Measurements from ENCODE around the gene MOV10L1. TPM values are rescaled to one million over a fixed set of nuclear protein-coding genes. Genes with fewer than 3 reads are reported as not detected.

Gene MOV10L1
- polyA plus RNA-seq, 3 donors, result 0.31 to 0.92 (median 0.79) TPM

Other genes with a start within 250 kb of the MOV10L1 start
- 1 to 10 TPM; 2.4 to 4.3 (median 2.8) TPM for gene ZBED4, start 236.2 kb upstream of the MOV10L1 start, polyA plus RNA-seq
- 1 to 10 TPM; 5.3 to 9.6 (median 9.3) TPM for gene ALG12, start 171.6 kb upstream of the MOV10L1 start, polyA plus RNA-seq
- 10 to 100 TPM; 30.0 to 53.5 (median 41.7) TPM for gene CRELD2, start 171.4 kb upstream of the MOV10L1 start, polyA plus RNA-seq
- 100 to 1,000 TPM in 1 of 3 donors, 10 to 100 TPM in 2; 60.3 to 225 (median 87.5) TPM for gene PIM3, start 129.2 kb upstream of the MOV10L1 start, polyA plus RNA-seq
- gene IL17REL, start 77.2 kb upstream of the MOV10L1 start, polyA plus RNA-seq, result under 1 TPM in 2 of 3 donors, not detected in 1; 0.03 to 0.11 TPM
- gene TTLL8, start 31.7 kb upstream of the MOV10L1 start, polyA plus RNA-seq, result not detected
- under 1 TPM in 2 of 3 donors, not detected in 1; 0.08 to 0.16 TPM for gene MLC1, start 4.6 kb upstream of the MOV10L1 start, polyA plus RNA-seq
- under 1 TPM; 0.34 to 0.46 (median 0.36) TPM for gene PANX2, start 80.7 kb downstream of the MOV10L1 start, polyA plus RNA-seq
- gene TRABD, start 95.9 kb downstream of the MOV10L1 start, polyA plus RNA-seq, result 10 to 100 TPM; 25.8 to 79.1 (median 38.9) TPM
- 10 to 100 TPM; 21.3 to 22.3 (median 21.4) TPM for gene SELENOO, start 111.0 kb downstream of the MOV10L1 start, polyA plus RNA-seq
- gene TUBGCP6, start 155.0 kb downstream of the MOV10L1 start, polyA plus RNA-seq, result 10 to 100 TPM; 30.9 to 33.9 (median 32.4) TPM
- gene HDAC10, start 161.3 kb downstream of the MOV10L1 start, polyA plus RNA-seq, result 10 to 100 TPM; 23.7 to 30.9 (median 24.0) TPM
- gene MAPK12, start 171.7 kb downstream of the MOV10L1 start, polyA plus RNA-seq, result 10 to 100 TPM in 2 of 3 donors, 1 to 10 TPM in 1; 4.7 to 17.6 (median 15.7) TPM
- gene MAPK11, start 180.4 kb downstream of the MOV10L1 start, polyA plus RNA-seq, result 10 to 100 TPM in 2 of 3 donors, 1 to 10 TPM in 1; 7.9 to 47.1 (median 46.4) TPM
- 10 to 100 TPM; 41.6 to 80.4 (median 67.8) TPM for gene PLXNB2, start 217.6 kb downstream of the MOV10L1 start, polyA plus RNA-seq
- gene DENND6B, start 237.0 kb downstream of the MOV10L1 start, polyA plus RNA-seq, result 1 to 10 TPM; 2.0 to 4.0 (median 2.5) TPM